GM19043 (cell line): ENCODE measurements around the gene TBC1D32.
"Not testable (repeated sequence)": the region's sequence is repeated elsewhere in the genome, so short reads cannot be mapped to it uniquely, and the experiment has no call there.

ENCODE experiments used
- ATAC-seq: cut with Tn5 transposase; IDR thresholded peaks from one replicate; pipeline ENCODE4 v1.9.1; 2021; ENCODE audit warnings: low read depth; ENCODE audit not compliant: unreplicated experiment

The TBC1D32 gene

GRCh38 chr6:121157906-121158305 lies 176.4 kb downstream of the TBC1D32 start:
- no peak for ATAC-seq

- ATAC-seq, result no peak
Observed at GRCh38 chr6:121143476-121143875, 190.8 kb downstream of the TBC1D32 start.

GRCh38 chr6:121142093-121142492 lies 192.2 kb downstream of the TBC1D32 start:
- no peak for ATAC-seq

- ATAC-seq, result no peak
Observed at GRCh38 chr6:121135425-121135824, 198.9 kb downstream of the TBC1D32 start.

GRCh38 chr6:121134922-121135321 lies 199.4 kb downstream of the TBC1D32 start:
- ATAC-seq, result no peak

- ATAC-seq, result no peak
Observed at GRCh38 chr6:121124600-121124999, 209.7 kb downstream of the TBC1D32 start.

GRCh38 chr6:121112356-121112755 lies 221.9 kb downstream of the TBC1D32 start:
- no peak for ATAC-seq

GRCh38 chr6:121110733-121111132 lies 223.5 kb downstream of the TBC1D32 start:
- no peak for ATAC-seq

- ATAC-seq, result no peak
Observed at GRCh38 chr6:121106962-121107361, 227.3 kb downstream of the TBC1D32 start.

- ATAC-seq, result no peak
Observed at GRCh38 chr6:121105461-121105860, 228.8 kb downstream of the TBC1D32 start.

- ATAC-seq, result no peak
Observed at GRCh38 chr6:121093928-121094327, 240.4 kb downstream of the TBC1D32 start.

- ATAC-seq, result no peak
Observed at GRCh38 chr6:121090492-121090891, 243.8 kb downstream of the TBC1D32 start.

- ATAC-seq, result no peak
Observed at GRCh38 chr6:121086876-121087275, 247.4 kb downstream of the TBC1D32 start.

- ATAC-seq, result no peak
Observed at GRCh38 chr6:121076119-121076518, 258.2 kb downstream of the TBC1D32 start.

- ATAC-seq, result not testable (repeated sequence)
Observed at GRCh38 chr6:121068749-121069148, 265.5 kb downstream of the TBC1D32 start.

GRCh38 chr6:121067381-121067780 lies 266.9 kb downstream of the TBC1D32 start:
- ATAC-seq, result no peak

- ATAC-seq, result no peak
Observed at GRCh38 chr6:121064345-121064744, 269.9 kb downstream of the TBC1D32 start.

- ATAC-seq, result peak; percentile 87
Observed at GRCh38 chr6:121055572-121056163, 278.6 kb downstream of the TBC1D32 start.

- ATAC-seq, result not testable (repeated sequence)
Observed at GRCh38 chr6:121048593-121048992, 285.7 kb downstream of the TBC1D32 start.

- ATAC-seq, result not testable (repeated sequence)
Observed at GRCh38 chr6:121044905-121045304, 289.4 kb downstream of the TBC1D32 start.

GRCh38 chr6:121043706-121044105 lies 290.6 kb downstream of the TBC1D32 start:
- ATAC-seq, result not testable (repeated sequence)

GRCh38 chr6:121043211-121043610 lies 291.1 kb downstream of the TBC1D32 start:
- ATAC-seq, result not testable (repeated sequence)

GRCh38 chr6:121042766-121043165 lies 291.5 kb downstream of the TBC1D32 start:
- no peak for ATAC-seq
